GM10266 (cell line): Measurements from ENCODE around the gene NKD1.

ENCODE experiments used
- DNase-seq: peaks from one replicate; pipeline ENCODE4 v3.0.0; 2012; ENCODE audit errors: extremely low spot score
- TF ChIP-seq, protein P1 (sequence below): IDR thresholded peaks from 2 replicates; pipeline ENCODE4 v1.5.1; 2012; ENCODE audit warnings: mild to moderate bottlenecking, low read depth; ENCODE audit not compliant: control insufficient read depth, insufficient read depth; ENCODE audit errors: missing control alignments

The NKD1 gene

DNA sequence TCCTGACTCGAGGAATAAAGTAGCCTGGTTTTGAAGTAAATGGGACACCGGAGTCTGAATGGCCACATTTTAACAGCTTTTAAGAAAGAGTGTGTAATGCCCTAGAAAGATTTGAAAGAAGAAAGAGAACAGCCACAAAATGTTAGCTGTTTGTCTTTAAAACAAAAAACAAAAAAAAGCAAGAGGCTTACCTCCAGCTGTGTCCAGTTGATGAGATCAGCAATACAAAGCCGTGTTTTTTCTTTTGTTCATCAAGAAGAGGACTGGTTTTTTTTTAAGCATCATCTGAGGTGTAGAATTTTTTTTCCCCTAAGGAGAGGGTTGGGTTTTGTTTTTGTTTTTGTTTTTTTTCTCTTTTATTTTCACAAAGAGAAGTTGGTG, 58.8 kb downstream of the NKD1 start:
- DNase-seq = no peak
- TF ChIP-seq, protein P1, sequence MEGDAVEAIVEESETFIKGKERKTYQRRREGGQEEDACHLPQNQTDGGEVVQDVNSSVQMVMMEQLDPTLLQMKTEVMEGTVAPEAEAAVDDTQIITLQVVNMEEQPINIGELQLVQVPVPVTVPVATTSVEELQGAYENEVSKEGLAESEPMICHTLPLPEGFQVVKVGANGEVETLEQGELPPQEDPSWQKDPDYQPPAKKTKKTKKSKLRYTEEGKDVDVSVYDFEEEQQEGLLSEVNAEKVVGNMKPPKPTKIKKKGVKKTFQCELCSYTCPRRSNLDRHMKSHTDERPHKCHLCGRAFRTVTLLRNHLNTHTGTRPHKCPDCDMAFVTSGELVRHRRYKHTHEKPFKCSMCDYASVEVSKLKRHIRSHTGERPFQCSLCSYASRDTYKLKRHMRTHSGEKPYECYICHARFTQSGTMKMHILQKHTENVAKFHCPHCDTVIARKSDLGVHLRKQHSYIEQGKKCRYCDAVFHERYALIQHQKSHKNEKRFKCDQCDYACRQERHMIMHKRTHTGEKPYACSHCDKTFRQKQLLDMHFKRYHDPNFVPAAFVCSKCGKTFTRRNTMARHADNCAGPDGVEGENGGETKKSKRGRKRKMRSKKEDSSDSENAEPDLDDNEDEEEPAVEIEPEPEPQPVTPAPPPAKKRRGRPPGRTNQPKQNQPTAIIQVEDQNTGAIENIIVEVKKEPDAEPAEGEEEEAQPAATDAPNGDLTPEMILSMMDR = no peak

GRCh38 chr16:50607447-50607846, 59.3 kb downstream of the NKD1 start:
- TF ChIP-seq, protein P1 = no peak
- DNase-seq = no peak

- TF ChIP-seq, protein P1 = no peak
- DNase-seq = no peak
Observed at GRCh38 chr16:50607970-50608557, 59.9 kb downstream of the NKD1 start.

DNA sequence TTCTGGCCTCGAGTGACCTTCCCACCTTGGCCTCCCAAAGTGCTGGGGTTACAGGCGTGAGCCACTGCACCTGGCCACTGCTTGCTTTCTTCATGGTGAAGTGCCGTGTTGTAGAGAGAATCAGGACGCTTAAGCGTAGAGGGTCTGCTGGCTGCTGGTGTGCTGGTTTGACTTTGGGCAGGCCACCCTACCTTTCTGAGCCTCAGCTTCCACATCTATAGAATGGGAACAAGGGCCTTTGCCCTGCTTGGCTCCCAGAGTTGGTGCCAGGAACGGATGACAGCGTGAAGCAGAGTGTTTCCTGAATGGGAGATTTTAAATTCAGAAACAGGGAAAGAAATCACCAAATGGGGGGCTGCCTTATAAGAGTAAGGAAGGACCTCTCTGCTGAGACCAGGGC, 60.9 kb downstream of the NKD1 start:
- TF ChIP-seq, protein P1 = no peak
- no peak for DNase-seq

GRCh38 chr16:50609471-50609870, 61.3 kb downstream of the NKD1 start:
- TF ChIP-seq, protein P1 = no peak
- DNase-seq = no peak

- TF ChIP-seq, protein P1 = no peak
- no peak for DNase-seq
Observed at GRCh38 chr16:50610331-50611262, 62.4 kb downstream of the NKD1 start.
